GM21360 (cell line): ENCODE data around the gene AFG1L.
"Not testable (repeated sequence)": the region's sequence is repeated elsewhere in the genome, so short reads cannot be mapped to it uniquely, and the experiment has no call there.

Source experiments
- ATAC-seq: cut with Tn5 transposase; IDR thresholded peaks from one replicate; pipeline ENCODE4 v1.9.1; 2021; ENCODE audit warnings: mild to moderate bottlenecking, moderate library complexity; ENCODE audit not compliant: unreplicated experiment

The AFG1L gene

DNA sequence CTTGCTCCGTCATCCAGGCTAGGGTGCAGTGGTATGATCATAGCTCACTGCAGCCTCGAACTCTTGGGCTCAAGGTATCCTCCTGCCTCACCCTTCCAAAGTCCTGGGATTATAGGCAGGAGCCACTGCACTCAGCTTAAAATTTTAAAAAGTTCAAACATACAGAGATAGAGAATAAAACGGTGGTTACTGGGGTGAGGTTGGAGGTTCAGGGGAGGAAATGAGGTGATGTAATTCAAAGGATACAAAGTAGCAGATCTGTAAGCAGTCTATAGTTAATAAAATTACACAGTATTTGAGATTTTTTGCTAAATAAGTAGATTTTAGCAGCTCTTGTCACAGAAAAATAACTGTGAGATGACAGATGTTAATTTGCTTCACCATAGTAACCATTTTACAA lies 7.5 kb upstream of the AFG1L start:
- ATAC-seq, result no peak

- no peak for ATAC-seq
These were observed 6.1 kb upstream of the AFG1L start for GRCh38 chr6:108288742-108289141.

DNA sequence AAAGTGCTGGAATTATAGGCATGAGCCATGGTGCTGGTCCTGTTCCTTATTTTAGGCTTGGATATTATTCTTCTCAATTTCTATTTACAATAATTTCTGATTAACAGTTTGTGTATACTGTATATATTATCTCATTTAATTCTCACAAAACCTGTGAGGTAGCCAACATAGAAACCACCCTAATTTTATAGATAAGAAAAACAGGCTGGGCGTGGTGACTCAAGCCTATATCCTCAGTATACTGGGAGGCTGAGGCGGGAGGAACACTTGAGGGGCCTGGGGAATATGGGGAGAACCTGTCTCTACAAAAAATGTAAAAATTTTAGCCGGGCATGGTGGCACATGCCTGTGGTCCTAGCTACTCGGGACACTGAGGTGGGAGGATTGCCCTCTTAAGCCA lies 3.8 kb upstream of the AFG1L start:
- no peak for ATAC-seq

DNA sequence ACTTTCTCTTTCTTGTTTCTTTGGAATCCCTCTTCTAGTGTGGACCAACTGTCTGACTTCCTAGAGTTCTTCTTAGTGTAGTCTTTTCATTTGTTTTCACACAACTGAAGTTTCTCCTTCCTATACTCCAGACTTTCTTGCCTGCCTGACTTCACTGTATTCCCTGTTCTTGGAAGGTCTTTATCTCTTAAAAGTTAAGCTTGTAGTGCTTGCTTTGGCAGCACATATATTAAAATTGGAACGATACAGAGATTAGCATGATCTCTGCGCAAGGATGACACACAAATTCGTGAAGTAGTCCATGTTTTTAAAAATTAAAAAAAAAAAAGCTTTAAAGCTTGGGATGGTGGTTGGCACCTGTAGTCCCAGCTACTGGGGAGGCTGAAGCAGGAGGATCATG lies 2.3 kb upstream of the AFG1L start:
- ATAC-seq, result not testable (repeated sequence)

DNA sequence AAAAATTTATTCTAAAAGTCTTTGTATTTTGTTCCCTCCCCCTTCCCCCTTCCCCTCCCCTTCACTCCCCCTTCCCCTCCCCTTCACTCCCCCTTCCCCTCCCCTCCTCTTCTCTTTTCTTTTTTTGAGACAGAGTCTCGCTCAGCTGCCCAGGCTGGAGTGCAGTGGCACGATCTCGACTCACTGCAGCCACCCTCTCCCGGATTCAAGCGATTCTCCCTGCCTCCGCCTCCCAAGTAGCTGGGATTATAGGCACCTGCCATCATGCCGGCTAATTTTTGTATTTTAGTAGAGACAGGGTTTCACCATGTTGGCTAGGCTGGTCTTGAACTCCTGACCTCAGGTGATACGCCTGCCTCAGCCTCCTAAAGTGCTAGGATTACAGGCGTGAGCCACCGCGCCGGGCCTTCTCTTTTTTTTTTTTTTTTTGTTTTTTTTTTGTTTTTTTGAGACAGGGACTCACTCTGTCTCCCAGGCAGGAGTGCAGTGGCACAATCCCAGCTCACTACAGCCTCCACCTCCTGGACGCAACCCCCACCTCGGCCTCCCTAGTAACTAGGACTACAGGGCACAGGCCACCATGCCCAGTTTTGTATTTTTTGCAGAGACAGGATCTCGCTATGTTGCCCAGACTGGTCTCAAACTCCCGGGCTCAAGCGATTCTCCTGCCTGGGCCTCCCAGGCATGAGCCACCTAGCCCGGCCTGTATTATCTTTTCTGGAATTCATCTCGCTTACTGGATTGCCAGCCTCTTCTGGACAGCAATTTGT lies 1.1 kb upstream of the AFG1L start:
- ATAC-seq, result no peak

- ATAC-seq, result no peak
These were observed 542 bp upstream of the AFG1L start for GRCh38 chr6:108294297-108294726.

DNA sequence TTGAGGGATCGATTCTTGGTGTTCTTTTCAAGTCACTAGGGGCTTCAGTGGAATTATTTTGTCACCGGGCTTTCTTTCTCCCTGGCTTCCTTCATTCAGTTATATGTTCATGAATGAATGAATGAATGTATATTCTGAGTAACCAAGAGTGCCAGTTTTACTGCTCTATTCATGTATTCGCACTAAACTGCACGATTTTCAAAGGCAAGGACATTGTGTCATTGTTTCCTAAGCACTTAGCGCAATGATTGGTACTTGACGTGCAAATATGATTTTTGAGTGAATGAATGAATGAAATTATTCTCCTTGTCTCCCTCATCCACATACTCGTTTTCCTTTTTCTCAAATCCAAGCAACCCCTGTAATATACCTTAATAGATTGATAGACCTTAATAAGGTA lies 822 bp downstream of the AFG1L start:
- ATAC-seq, result no peak

- ATAC-seq, result no peak
These were observed 7.5 kb downstream of the AFG1L start for GRCh38 chr6:108302386-108302785.

DNA sequence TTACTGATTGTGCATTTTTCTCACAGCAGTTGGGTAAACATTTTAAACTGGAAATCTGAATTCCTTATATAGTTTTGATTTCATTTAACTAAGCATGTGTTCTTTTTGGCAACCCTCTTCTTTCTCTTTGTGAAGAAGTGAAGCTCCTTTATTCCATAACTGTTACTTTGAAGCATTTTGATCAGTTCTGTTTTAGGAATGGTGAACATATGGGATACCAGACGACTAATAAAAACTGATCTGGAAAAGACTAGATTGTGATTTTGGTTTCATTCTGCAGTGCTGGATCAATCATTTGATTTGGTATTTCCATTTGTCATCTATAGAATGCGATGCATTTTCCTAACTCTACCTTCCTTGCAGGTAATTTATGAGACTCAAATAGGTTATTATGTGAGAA lies 9.8 kb downstream of the AFG1L start:
- ATAC-seq, result no peak

GRCh38 chr6:108308641-108309040 lies 13.8 kb downstream of the AFG1L start:
- not testable (repeated sequence) for ATAC-seq

DNA sequence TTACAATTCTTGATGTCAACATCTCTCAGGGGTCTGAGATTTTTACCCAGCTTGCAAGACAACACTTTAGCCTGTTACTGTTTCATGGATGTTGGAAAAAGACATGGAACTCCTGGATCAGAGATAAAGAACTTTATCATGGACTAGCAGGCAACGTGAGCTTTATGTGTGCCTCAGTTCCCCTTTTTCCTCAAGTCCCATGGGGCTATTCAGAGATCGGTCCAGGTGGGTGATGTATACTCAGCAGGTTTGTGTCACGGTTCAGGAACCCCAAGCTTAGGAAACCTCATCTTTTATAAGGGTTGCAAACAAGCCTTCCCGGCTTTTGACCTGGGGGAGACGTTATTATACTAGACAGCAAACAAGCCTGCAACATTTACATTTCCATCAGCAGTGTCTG lies 15.0 kb downstream of the AFG1L start:
- no peak for ATAC-seq

DNA sequence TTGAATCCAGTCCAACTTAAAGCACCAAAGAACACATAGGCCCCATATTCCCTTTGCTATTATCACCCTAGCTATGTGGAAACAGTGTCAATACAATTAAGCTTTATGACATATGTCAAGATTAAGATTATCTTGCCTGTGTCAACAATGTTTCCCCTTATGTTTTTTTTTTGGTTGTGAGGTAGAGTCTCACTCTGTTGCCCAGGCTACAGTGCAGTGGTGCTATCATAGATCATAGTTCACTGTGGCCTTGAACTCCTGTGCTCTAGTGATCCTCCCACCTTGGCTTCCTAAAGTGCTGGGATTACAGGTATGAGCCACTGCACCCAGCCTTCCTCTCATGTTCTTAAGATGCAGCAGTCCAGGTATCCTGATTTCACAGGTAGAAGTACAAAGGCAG lies 17.8 kb downstream of the AFG1L start:
- ATAC-seq, result no peak

DNA sequence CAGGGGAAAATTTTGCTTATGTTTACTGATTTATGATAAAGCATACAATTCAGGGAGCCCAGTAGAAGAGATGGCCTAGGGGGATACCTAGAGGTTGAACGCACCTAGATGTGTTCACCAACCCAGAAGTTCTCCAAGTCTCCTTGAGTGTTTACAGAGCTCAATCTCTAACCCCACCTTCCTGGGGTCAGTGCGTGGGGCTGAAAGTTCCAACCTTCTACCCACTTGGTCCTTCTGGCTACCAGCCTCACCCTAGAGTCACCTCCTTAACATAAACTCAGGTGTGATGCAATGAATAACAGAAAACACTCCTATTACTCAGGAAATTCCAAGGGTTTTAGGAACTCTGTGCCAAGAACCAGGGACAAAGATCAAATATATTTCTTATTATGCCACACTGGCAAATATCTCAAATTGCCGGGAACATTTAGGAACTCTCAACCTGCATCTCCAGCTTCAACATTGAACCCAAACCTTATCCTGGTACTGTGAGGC lies 26.4 kb downstream of the AFG1L start:
- ATAC-seq, result no peak

- ATAC-seq, result no peak
These were observed 27.9 kb downstream of the AFG1L start for GRCh38 chr6:108322728-108323127.

DNA sequence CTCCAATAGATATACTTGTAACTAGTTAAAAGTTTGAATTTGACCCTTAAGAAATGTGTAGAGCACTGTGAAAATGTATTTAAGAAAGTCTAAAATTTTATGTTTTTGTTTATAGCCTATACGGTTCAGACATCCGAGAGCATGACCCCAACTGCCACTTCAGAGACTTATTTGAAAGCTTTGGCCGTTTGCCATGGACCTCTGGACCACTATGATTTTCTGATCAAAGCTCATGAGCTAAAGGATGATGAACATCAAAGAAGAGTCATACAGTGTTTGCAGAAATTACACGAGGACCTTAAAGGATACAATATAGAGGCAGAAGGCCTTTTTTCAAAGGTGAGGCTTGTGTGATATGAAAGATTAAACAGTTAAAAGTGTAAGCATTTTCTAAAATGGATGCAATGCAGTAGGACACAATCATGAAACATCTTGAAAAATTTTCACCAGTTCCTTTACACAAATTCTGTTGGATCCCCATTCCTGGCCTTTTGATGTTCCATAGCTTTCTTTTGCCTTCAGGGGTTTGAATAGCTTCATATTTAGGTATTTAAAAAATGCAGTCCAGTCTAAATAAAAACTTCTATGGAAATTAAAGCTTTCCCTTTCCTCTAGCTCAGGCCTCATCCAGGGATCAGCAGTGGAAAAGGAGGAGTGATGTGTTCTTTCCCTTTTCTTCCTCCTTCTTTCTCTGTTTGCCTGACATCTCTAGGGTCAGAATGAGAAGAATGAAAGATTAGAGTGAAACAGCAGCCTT lies 29.0 kb downstream of the AFG1L start:
- ATAC-seq, result no peak

DNA sequence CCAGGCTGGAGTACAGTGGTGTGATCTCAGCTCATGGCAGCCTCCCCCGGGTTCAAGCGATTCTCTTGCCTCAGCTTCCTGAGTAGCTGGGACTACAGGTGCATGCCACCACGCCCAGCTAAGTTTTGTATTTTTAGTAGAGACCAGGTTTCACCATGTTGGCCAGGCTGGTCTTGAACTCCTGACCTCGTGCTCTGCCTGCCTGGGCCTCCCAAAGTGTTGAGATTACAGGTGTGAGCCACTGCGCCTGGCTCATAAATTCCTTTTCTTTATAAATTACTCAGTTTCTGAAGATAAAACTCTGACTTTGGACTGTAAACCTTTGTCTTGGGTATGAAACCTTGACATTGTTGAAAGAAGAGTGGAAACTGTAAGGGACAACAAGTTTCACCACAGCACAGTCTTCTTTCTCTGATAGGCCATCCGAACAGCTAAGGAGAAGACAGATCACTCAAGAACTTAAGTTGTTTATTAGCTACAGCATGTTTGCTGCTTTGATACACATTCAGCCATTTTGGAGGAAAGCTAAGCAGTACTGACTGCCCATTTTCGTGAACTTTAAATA lies 35.4 kb downstream of the AFG1L start:
- not testable (repeated sequence) for ATAC-seq

DNA sequence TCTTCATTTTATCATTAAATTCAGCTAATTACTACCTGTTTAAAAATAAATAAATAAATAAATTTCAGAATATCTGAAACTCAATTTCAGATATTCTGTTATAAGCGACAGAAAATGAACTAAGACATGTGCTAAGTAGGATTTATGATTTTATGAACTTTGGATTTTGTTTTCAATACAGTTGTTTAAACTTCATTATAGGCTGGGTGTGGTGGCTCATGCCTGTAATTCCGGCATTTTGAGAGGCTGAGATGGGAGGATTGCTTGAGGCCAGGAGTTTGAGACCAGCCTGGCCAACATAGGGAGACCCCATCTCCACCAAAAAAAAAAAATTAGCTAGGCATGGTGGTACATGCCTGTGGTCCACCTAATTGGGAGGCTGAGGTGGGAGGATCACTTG lies 36.0 kb downstream of the AFG1L start:
- no peak for ATAC-seq

DNA sequence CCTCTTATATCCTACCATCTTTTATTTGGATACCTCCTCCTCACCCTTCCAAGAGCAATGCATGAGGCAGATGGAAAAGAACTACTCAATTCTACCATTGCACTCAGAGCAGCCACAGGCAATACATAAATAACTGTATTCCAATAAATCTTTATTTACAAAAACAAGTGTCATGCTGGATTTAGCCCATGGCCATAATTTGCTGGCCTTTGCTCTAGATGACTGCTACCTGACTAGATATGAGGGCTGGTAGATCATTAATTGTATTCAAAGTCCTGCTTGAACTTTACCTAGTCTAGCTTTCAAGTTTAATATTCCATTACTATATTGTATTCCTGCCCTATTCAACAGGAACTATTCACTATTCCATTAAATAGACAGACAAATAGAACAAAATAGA lies 37.1 kb downstream of the AFG1L start:
- no peak for ATAC-seq

DNA sequence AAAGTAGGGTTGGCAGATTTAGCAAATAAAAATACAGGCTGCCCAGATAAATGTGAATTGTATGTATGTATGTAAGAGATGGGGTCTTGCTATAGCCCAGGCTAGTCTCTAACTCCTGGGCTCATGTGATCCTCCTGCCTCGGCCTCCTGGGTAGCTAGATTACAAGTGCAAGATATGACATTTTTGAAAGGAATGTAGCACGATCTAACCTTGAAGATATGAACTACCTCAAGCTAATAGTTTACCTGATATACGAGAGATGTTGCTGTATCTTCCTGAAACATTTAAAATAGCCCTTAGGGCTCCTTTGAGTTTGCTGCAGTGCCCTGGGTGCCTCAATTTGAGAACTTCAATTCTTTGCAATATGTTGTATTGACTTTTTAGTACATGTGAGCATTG lies 42.1 kb downstream of the AFG1L start:
- ATAC-seq, result no peak

GRCh38 chr6:108337721-108338120 lies 42.9 kb downstream of the AFG1L start:
- ATAC-seq, result no peak

DNA sequence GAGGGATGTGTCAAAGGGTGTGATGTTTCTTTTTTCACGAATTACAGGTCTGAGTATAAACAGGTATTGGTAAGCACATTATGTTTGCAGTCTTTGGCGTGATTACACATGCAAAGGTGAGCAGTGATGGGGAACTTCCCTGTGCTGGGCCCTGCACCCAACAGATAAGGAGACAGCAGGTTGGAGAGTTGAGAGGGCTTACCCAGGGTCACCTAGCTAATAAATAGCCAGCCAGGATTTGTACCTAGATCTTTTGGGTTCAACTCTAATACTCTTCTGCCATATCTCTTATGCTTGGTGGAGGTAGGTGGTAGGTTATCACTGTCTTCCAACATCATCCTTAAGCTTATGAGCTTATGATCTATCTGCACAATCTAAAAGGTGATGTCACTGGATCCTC lies 46.5 kb downstream of the AFG1L start:
- ATAC-seq, result no peak

DNA sequence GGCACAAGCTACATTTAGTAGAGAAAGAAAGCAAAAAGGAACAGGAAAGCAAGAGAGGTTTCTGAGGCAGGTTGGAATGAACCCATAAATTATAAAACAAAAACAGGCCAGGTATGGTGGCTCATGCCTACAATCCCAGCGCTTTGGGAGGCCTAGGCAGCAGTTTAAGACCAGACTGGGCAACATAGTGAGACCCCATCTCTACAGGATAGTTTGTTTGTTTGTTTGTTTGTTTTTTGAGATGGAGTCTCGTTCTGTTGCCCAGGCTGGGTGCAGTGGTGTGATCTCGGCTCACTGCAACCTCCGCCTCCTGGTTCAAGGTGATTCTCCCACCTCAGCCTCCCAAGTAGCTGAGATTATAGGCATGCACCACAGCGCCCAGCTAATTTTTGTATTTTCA lies 49.0 kb downstream of the AFG1L start:
- ATAC-seq, result no peak
